Osteoblast (primary cell): ENCODE results near the gene CAMK4. TPM values are rescaled to one million over a fixed set of nuclear protein-coding genes. Genes with fewer than 3 reads are reported as not detected.

Experiments used
- DNase-seq: peaks from one replicate; pipeline ENCODE4 v3.0.0; 2011; ENCODE audit warnings: low spot score, mixed read lengths; ENCODE audit not compliant: insufficient read length; ENCODE audit errors: missing footprints
- H2AFZ ChIP-seq: 2 replicates; pipeline ENCODE4 v1.6.0; 2011; ENCODE audit warnings: mild to moderate bottlenecking, low read length
- H3K27ac ChIP-seq: 2 replicates; pipeline ENCODE4 v1.5.1; 2011; ENCODE audit warnings: mild to moderate bottlenecking, low read depth, low read length, moderate library complexity
- H3K27me3 ChIP-seq: 2 replicates; pipeline ENCODE4 v1.6.0; 2012; ENCODE audit warnings: mild to moderate bottlenecking, control low read depth, inconsistent platforms, low read length, moderate library complexity; ENCODE audit not compliant: insufficient read depth
- H3K36me3 ChIP-seq: 2 replicates; pipeline ENCODE4 v1.5.1; 2011; ENCODE audit warnings: mild to moderate bottlenecking, low read length, control low read depth, moderate library complexity; ENCODE audit not compliant: insufficient read depth
- H3K4me1 ChIP-seq: 2 replicates; pipeline ENCODE4 v1.5.1; 2011; ENCODE audit warnings: mild to moderate bottlenecking, low read length, control low read depth, moderate library complexity; ENCODE audit not compliant: insufficient read depth
- H3K4me2 ChIP-seq: 2 replicates; pipeline ENCODE4 v1.6.0; 2011; ENCODE audit warnings: mild to moderate bottlenecking, low read length; ENCODE audit not compliant: insufficient read depth
- H3K4me3 ChIP-seq: fragments of 200-600 bp; sonication (generic); 3 replicates; pipeline ENCODE4 v1.5.1; 2012; ENCODE audit warnings: mild to moderate bottlenecking, low read length, inconsistent platforms; ENCODE audit not compliant: insufficient read depth
- H3K79me2 ChIP-seq: 2 replicates; pipeline ENCODE4 v1.6.0; 2012; ENCODE audit warnings: mild to moderate bottlenecking, low read length, control low read depth, inconsistent platforms; ENCODE audit not compliant: insufficient read depth
- H3K9me3 ChIP-seq: 2 replicates; pipeline ENCODE4 v1.5.1; 2011; ENCODE audit warnings: low read depth, low read length, control low read depth
- H4K20me1 ChIP-seq: 2 replicates; pipeline ENCODE4 v1.6.0; 2012; ENCODE audit warnings: mild to moderate bottlenecking, low read length, control low read depth; ENCODE audit not compliant: insufficient read depth
- total RNA-seq: library from RNA; depleted of rRNA; stranded (reverse); fragments of >200 nt; gene quantifications from 2 replicates; pipeline ENCODE4 v1.2.3, GENCODE V29; 2012
- TF ChIP-seq, protein P1 (sequence below): IDR thresholded peaks from 2 replicates; pipeline ENCODE4 v1.5.1; 2011; ENCODE audit warnings: mild to moderate bottlenecking, low read depth, low read length, moderate library complexity; ENCODE audit errors: extremely low read depth

CAMK4 gene
- total RNA-seq, 1 donor: 0.72 TPM

DNA sequence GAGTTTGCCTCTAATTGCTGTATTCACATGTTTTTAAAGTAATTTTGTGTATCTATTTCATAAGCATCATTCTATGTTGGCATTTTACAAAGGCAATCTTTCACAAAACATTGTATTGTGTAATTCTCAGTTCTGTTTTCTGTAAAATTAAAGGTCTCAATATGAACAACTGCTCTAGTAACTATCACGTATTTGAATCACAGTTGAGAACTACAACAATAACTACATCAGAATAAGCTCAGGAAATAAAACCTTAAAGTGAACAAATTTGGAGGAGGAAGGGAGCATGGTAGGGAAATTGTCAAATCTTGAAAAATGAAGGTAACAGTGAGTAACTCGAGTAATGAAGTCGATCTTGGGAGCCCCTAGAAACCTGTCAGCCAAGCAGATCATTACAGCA lies 22.5 kb upstream of the CAMK4 start:
- H3K9me3 ChIP-seq: no peaks in the 10 kb centered on the region
- no peak overlapping the region for H3K27ac ChIP-seq
- TF ChIP-seq, protein P1, sequence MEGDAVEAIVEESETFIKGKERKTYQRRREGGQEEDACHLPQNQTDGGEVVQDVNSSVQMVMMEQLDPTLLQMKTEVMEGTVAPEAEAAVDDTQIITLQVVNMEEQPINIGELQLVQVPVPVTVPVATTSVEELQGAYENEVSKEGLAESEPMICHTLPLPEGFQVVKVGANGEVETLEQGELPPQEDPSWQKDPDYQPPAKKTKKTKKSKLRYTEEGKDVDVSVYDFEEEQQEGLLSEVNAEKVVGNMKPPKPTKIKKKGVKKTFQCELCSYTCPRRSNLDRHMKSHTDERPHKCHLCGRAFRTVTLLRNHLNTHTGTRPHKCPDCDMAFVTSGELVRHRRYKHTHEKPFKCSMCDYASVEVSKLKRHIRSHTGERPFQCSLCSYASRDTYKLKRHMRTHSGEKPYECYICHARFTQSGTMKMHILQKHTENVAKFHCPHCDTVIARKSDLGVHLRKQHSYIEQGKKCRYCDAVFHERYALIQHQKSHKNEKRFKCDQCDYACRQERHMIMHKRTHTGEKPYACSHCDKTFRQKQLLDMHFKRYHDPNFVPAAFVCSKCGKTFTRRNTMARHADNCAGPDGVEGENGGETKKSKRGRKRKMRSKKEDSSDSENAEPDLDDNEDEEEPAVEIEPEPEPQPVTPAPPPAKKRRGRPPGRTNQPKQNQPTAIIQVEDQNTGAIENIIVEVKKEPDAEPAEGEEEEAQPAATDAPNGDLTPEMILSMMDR: no peak
- DNase-seq: no peak
- no peaks in the 10 kb centered on the region for H3K79me2 ChIP-seq
- H3K36me3 ChIP-seq: no peaks in the 10 kb centered on the region
- H3K4me1 ChIP-seq: no peaks in the 10 kb centered on the region
- H3K4me2 ChIP-seq: no peak overlapping the region
- no peak overlapping the region for H3K4me3 ChIP-seq
- no peak overlapping the region for H2AFZ ChIP-seq
- H4K20me1 ChIP-seq: no peaks in the 10 kb centered on the region
- no peaks in the 10 kb centered on the region for H3K27me3 ChIP-seq

DNA sequence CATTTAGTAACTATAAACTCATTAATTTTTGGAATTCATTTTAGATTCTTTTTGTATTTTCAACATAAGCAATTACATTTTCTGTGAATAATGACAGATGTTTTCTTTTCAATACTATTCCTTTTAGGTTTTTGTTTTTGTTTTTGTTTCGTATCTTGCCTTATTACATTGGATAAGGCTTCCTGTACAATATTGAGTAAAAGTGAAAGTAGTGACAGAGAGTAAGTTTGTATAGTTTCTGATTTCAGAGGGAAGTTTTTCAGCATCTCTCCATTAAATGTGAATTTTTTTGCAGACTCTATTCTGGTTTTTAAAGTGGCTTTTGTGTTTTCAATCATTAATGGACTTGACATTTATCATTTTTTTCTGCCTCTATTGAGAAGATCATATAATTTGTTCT lies 12.8 kb upstream of the CAMK4 start:
- no peak overlapping the region for H3K4me2 ChIP-seq
- DNase-seq: no peak
- no peaks in the 10 kb centered on the region for H3K79me2 ChIP-seq
- H2AFZ ChIP-seq: no peak overlapping the region
- no peaks in the 10 kb centered on the region for H3K36me3 ChIP-seq
- no peak overlapping the region for H3K4me3 ChIP-seq
- TF ChIP-seq, protein P1: no peak
- no peak overlapping the region for H3K27ac ChIP-seq
- no peaks in the 10 kb centered on the region for H3K27me3 ChIP-seq
- no peaks in the 10 kb centered on the region for H3K9me3 ChIP-seq
- no peaks in the 10 kb centered on the region for H3K4me1 ChIP-seq
- no peaks in the 10 kb centered on the region for H4K20me1 ChIP-seq

DNA sequence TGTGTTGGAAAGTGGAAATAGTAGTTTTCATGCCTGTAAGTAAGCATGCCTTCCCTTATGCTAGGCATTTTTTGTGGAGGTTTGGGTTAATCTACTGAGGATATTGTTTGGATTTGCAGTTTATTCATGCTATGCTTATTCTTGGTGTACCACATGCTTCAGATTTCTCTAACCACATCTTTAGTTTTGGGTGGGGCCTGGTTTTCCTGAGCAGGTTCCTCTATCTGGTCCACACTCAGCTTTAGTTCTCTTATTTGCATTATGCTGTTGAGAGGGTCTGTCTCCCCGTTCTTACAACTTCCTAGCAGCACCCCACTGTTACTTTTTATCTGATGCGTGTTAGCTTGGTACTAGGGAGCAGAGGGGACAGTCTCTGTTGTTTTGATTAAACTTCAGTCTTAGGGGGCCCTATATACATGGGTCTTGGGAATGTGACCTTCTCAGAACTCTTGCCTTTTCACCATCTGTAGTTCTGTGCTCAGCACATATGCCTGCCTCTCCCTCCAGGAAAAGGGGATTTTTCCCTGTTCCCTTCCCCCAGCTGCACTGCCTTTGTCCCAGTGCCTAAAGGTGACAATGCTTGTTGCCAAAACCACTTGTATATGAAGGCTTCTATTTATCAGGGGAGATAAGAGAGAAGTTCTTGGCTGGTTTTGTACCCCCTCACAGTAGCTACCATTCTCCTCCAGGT lies 10.0 kb upstream of the CAMK4 start:
- no peaks in the 10 kb centered on the region for H3K4me1 ChIP-seq
- no peaks in the 10 kb centered on the region for H3K79me2 ChIP-seq
- H3K9me3 ChIP-seq: no peaks in the 10 kb centered on the region
- no peaks in the 10 kb centered on the region for H3K27me3 ChIP-seq
- H3K4me3 ChIP-seq: no peak overlapping the region
- H3K27ac ChIP-seq: no peak overlapping the region
- no peak overlapping the region for H2AFZ ChIP-seq
- H4K20me1 ChIP-seq: no peaks in the 10 kb centered on the region
- H3K36me3 ChIP-seq: no peaks in the 10 kb centered on the region
- H3K4me2 ChIP-seq: no peak overlapping the region
- no peak for DNase-seq
- TF ChIP-seq, protein P1: no peak

DNA sequence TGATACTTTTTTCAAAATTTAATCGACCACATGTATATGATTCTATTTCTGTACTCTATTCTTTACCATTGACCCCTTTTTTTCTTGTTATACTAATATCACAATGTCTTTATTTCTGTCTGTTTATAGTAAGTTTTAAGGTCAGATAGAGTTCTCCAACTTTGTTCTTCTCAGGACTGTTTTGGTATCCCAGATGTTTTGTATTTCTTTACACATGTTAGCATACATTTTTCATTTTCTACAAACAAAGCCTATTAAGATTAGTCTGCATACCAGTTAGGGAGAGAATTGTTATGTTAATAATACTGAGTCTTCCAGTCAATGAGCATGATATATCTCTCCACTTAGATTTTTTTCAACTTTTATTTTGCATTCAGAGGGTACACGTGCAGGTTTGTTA lies 8.2 kb upstream of the CAMK4 start:
- Histone ChIP-seq H3K79me2 (no peaks in the 10 kb centered on the region), H3K36me3 (no peaks in the 10 kb centered on the region), H3K4me3 (no peak overlapping the region), H4K20me1 (no peaks in the 10 kb centered on the region), H3K4me2 (no peak overlapping the region), H3K27me3 (no peaks in the 10 kb centered on the region), H3K4me1 (no peaks in the 10 kb centered on the region), H3K9me3 (no peaks in the 10 kb centered on the region), H3K27ac (no peak overlapping the region), H2AFZ (no peak overlapping the region)
- DNase-seq: no peak
- TF ChIP-seq, protein P1: no peak
